GM19467 (cell line): ENCODE measurements around the gene ABITRAM.
"Not testable (repeated sequence)": the region's sequence is repeated elsewhere in the genome, so short reads cannot be mapped to it uniquely, and the experiment has no call there.

Experiments used
- ATAC-seq: cut with Tn5 transposase; IDR thresholded peaks from one replicate; pipeline ENCODE4 v1.9.1; 2021; ENCODE audit warnings: mild to moderate bottlenecking, moderate library complexity; ENCODE audit not compliant: unreplicated experiment

The ABITRAM gene, protein sequence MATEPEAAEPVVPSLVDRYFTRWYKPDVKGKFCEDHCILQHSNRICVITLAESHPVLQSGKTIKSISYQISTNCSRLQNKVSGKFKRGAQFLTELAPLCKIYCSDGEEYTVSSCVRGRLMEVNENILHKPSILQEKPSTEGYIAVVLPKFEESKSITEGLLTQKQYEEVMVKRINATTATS

DNA sequence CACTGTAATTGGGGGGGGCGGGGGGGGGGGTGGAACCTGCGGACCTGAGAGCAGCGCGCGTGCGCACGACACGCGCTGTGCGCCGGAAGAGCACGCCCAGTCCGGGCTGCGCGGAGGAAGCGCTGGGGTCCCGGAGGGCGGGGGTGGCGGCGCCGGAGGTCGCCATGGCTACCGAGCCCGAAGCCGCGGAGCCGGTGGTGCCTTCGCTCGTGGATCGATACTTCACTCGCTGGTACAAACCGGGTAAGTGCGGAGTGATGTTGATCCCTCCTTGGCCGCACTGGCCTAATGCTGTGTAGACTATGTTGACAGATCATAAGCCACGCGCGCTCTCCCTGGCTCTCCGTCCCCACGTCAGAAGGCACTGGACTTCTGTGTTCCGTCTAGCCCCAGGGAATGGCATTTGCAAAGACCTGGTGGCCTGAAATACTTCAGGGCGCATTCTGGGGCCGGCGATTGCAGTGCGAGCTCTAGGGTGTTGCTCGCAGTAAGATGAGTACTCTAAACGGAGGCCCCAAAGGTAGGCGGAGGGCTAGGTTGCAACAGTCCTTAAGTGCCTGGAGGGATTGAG is at the start of gene ABITRAM:
TSS of gene ABITRAM (plus strand) at position 78 of the 571 bp plus-strand sequence. CDS start at position 165, 87 bp downstream.
- ATAC-seq, result peak; percentile 79

DNA sequence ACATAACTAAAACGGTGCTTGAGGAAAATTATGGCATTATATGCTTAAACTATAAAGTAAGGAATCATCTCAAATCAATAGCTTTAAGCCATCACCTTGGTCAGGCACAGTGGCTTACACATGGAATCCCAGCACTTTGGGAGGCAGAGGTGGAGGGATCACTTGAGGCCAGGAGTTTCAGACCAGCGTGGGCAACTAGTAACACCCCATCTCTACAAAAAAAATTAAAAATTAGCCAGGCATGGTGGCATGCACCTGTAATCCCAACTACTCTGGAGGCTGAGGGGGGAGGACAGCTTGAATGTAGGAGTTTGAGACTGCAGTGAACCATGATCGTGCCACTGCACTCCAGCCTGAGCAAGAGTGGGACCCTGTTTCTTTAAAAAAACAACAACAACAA is 49.5 kb upstream of the ABITRAM start:
- ATAC-seq, result no peak

GRCh38 chr9:108885643-108886348 is 48.4 kb upstream of the ABITRAM start:
- peak; percentile 98 for ATAC-seq

GRCh38 chr9:108886594-108887271 is 47.5 kb upstream of the ABITRAM start:
- not testable (repeated sequence) for ATAC-seq

DNA sequence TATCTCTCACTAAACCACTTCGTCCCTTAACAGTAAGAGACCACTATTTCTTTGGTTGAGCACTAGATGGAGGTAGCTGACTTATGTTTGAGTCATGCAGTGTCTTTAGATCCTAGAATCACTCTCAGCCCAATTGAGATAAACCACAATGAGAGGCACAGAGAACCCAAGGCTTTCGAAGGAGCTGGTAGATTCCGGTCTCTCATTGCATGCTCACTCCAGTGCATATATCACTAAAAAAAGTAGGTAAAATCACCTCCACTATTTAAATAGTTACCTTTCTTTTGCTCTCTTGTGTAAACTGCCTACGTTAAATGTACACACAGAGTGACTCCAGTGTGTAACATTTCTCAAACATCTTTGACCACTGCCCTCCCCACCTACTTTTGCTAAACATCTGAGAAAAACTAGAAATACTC is 44.5 kb upstream of the ABITRAM start:
- ATAC-seq, result no peak

DNA sequence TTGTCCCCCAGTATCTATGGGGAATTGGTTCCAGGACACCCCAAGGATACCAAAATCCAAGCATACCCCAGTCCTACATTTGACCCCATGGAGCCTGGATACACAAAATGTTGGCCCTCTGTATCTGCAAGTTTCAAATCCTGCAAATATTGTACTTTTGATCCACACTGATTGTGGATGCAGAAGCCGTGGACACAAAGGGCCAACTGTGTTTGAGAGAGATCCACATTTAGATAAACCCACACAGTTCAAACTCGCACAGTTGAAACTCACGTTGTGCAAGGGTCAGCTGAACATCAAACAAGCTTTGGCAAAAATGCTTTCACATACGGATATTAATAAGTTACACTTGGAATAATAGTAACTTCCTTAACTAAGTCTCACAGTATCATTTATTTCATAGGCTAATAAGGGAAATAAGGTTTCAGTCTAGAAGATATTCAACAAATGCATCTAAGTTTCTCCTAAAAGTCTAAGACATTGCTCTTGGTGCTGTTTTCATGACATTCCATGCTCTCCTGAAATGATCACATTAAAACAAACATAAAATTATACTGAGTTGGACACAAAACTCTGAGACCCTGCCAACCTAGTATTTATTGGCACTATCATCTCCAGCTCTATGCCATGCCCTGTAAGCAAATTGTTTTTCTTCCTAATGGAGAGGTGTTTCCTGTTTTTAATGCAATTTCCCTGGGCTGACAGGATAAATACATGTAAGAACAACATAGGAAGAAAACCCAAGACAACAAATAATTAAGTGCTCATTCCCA is 39.8 kb upstream of the ABITRAM start:
- no peak for ATAC-seq

DNA sequence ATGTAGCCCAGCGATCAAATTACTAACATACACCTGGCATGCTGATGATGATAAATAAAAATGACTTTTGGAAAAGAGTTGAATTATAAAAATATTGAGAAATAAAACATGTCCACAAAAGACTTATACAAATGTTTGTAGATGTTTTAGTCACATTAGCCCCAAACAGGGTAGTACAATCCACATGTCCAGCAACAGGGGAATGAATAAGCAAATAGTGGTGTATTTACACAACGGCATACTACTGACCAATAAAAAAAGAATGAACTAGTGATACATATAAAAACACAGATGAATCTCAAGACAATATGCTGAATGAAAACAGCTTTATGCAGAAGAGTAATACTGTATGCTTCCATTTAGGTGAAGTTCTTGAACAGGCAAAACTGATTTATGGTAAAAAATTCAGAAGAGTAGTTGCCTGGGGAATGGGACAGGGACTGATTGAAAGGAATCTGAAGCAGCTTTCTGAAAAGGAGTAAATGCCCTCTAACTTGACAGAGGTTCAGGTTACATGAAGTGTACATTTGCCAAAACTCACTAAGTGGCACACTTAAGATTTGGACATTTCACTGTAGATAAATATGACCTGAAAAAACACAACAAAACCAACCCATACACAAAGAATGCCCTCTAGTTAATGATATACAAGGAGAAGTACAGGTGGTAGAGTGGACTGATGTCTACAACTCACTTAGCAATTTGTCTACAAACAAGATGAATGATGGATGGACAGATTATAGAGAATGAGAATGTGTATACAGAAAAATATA is 36.7 kb upstream of the ABITRAM start:
- ATAC-seq, result no peak

GRCh38 chr9:108899023-108899695 is 35.0 kb upstream of the ABITRAM start:
- ATAC-seq, result not testable (repeated sequence)

- no peak for ATAC-seq
These were observed 34.0 kb upstream of the ABITRAM start for GRCh38 chr9:108900176-108900575.

- no peak for ATAC-seq
These were observed 30.6 kb upstream of the ABITRAM start for GRCh38 chr9:108903420-108904103.

DNA sequence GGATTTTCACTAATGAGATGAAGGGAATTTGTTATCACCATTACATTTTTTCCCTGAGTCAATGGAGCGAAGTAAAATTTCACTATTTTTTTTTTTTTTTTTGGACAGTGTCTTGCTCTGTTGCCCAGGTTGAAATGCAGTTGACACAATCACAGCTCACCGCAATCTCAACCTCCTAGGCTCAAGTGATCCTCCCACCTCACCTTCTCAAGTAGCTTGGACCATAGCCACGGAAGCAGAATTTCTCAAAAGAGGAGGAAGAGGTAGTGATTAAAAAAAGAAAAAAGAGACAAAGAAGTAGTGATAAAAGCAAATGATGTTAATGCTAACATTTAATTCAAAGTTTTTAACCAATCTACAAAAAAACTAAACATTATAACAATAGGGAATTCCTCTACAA is 30.0 kb upstream of the ABITRAM start:
- no peak for ATAC-seq

DNA sequence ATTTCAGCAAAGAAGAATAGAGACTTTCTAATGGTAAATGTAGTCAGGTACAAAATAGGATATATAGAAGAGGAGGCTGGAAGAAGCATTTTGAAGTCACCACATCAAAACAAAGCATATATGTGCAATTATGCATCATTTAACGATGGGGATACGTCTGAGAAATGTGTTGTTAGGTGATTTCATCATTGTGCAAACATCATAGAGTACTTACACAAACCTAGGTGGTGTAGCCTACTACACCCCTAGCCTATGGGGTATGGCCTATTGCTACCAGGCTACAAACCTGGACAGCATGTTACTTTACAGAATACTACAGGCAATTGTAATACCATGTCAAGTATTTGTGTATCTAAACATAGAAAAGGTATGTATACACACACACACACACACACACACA is 28.7 kb upstream of the ABITRAM start:
- no peak for ATAC-seq

DNA sequence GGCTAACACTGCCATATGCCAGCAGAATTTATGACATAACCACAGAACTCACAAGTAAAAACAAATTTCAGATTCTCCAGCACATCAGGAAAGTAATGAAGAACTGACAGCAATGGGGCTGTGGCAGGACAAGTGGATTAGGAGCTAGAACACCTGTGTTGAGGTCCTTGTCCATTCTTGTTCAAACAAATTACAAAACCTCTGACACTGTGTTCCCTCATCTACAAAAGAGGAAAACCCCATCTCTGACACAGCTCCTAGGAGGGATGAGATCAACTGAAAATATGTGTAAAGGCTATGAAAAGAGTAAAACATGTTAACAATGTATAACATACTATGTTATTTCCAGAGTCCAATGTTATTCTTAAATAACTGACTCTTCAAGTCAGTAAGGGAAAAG is 23.8 kb upstream of the ABITRAM start:
- ATAC-seq, result no peak

DNA sequence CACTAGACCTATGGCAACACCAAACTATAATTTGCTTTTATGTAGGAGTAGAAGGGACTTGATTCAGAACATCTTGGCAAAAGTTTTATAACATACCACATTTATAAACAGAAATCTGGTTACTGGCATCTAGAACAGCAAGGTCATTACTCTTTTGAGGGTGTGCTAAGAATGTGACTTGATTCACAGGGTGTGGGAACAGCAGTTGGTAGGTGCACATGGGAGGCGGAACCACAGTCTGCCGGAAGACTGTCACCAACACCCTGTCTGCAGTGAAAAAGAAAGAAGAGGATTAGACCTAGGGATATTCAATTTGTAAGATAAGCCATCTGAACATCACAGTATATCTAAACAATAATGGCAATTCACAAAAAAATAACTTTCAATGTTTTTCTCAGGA is 23.3 kb upstream of the ABITRAM start:
- ATAC-seq, result no peak

GRCh38 chr9:108911820-108912219 is 22.4 kb upstream of the ABITRAM start:
- ATAC-seq, result no peak

GRCh38 chr9:108913391-108913790 is 20.8 kb upstream of the ABITRAM start:
- no peak for ATAC-seq

DNA sequence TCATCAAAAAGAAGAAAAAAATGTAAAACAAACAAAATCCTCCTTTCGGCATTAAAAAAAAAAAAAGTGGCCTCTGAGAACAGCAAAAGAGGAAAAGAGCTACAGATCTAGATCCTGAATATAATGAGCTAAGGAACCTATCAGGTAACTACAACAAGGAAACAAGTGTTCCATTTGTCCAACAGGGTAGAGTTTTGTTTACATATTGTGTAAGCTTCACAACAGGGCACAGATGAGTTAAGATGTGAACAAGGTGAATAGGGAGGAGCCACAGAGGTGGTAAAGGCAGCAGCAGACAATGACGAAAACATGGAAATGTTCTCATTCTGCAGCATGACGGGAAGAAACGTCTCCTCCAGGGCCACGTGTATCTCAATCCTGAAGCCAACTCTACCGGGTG is 14.7 kb upstream of the ABITRAM start:
- no peak for ATAC-seq

DNA sequence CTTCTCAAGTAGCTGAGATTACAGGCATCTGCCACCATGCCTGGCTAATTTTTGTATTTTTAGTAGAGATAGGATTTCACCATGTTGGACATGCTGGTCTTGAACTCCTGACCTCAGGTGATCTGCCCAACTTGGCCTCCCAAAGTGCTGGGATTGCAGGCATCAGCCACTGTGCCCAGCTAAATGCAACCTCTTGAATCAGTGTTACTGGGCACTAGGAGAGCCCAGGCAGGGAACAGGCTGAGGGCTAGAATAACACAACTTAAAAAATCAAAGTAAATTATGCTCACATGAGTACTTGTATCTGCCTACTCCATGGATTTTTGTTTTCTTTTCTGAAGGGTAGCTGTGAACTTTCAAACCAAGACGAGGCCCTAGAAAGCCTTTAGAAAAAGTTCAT is 13.8 kb upstream of the ABITRAM start:
- not testable (repeated sequence) for ATAC-seq

GRCh38 chr9:108921200-108921599 is 13.0 kb upstream of the ABITRAM start:
- no peak for ATAC-seq
